H9 (cell line): ENCODE results near the gene KRCC1. TPM values are rescaled to one million over a fixed set of nuclear protein-coding genes. Genes with fewer than 3 reads are reported as not detected.
A peak's percentile ranks its signal among the peaks of the same experiment; 100 is the strongest.

Experiments used
- DNase-seq: peaks from one replicate; pipeline ENCODE4 v3.0.0-alpha.2; 2017
- H2AFZ ChIP-seq: one replicate; pipeline ENCODE4 v1.6.1; 2013; ENCODE audit warnings: mild to moderate bottlenecking, low read length, control low read depth, moderate library complexity
- H2AK5ac ChIP-seq: 2 replicates; pipeline ENCODE4 v1.6.1; 2013; ENCODE audit warnings: low read length, control low read depth, mixed read lengths; ENCODE audit not compliant: insufficient read length
- H2BK120ac ChIP-seq: one replicate; pipeline ENCODE4 v1.6.1; 2013; ENCODE audit warnings: low read depth, mild to moderate bottlenecking, low read length, control low read depth, inconsistent platforms; ENCODE audit not compliant: poor library complexity, severe bottlenecking
- H2BK12ac ChIP-seq: 2 replicates; pipeline ENCODE4 v1.6.1; 2013; ENCODE audit warnings: low read length, control low read depth, mixed read lengths, low read depth; ENCODE audit not compliant: insufficient read length
- H2BK15ac ChIP-seq: 2 replicates; pipeline ENCODE4 v1.6.1; 2013; ENCODE audit warnings: low read depth, low read length, control low read depth
- H2BK20ac ChIP-seq: one replicate; pipeline ENCODE4 v1.6.1; 2013; ENCODE audit warnings: low read depth, mild to moderate bottlenecking, low read length, control low read depth, inconsistent platforms; ENCODE audit not compliant: poor library complexity, severe bottlenecking
- H2BK5ac ChIP-seq: 2 replicates; pipeline ENCODE4 v1.6.1; 2013; ENCODE audit warnings: low read length, control low read depth, mixed read lengths; ENCODE audit not compliant: insufficient read length
- H3K14ac ChIP-seq: 2 replicates; pipeline ENCODE4 v1.6.1; 2013; ENCODE audit warnings: low read length, control low read depth; ENCODE audit not compliant: insufficient read depth
- H3K18ac ChIP-seq: 2 replicates; pipeline ENCODE4 v1.6.1; 2013; ENCODE audit warnings: low read depth, mild to moderate bottlenecking, mixed read lengths, low read length, control low read depth; ENCODE audit not compliant: insufficient read length
- H3K23ac ChIP-seq: 2 replicates; pipeline ENCODE4 v1.6.1; 2013; ENCODE audit warnings: low read length, control low read depth, mixed read lengths, low read depth; ENCODE audit not compliant: insufficient read length
- H3K23me2 ChIP-seq: 2 replicates; pipeline ENCODE4 v1.6.1; 2013; ENCODE audit warnings: low read depth, mild to moderate bottlenecking, mixed read lengths, low read length, control low read depth; ENCODE audit not compliant: insufficient read length, poor library complexity, severe bottlenecking
- H3K27ac ChIP-seq: 2 replicates; pipeline ENCODE4 v1.5.1; 2013; ENCODE audit warnings: low read length, control low read depth, mixed read lengths, low read depth; ENCODE audit not compliant: insufficient read length
- H3K27me3 ChIP-seq: 2 replicates; pipeline ENCODE4 v1.6.1; 2013; ENCODE audit warnings: low read length, control low read depth, inconsistent platforms; ENCODE audit not compliant: insufficient read depth
- H3K4ac ChIP-seq: 2 replicates; pipeline ENCODE4 v1.6.1; 2013; ENCODE audit warnings: low read depth, mild to moderate bottlenecking, control low read depth, inconsistent platforms, low read length, moderate library complexity
- H3K4me1 ChIP-seq: 2 replicates; pipeline ENCODE4 v1.6.1; 2013; ENCODE audit warnings: low read length, control low read depth, inconsistent platforms; ENCODE audit not compliant: insufficient read depth
- H3K4me2 ChIP-seq: 2 replicates; pipeline ENCODE4 v1.6.1; 2013; ENCODE audit warnings: low read length, control low read depth, mixed read lengths; ENCODE audit not compliant: insufficient read length, insufficient read depth
- H3K56ac ChIP-seq: 2 replicates; pipeline ENCODE4 v1.6.1; 2013; ENCODE audit warnings: low read depth, mild to moderate bottlenecking, mixed read lengths, low read length, control low read depth; ENCODE audit not compliant: insufficient read length
- H3K79me1 ChIP-seq: 2 replicates; pipeline ENCODE4 v1.6.1; 2013; ENCODE audit warnings: low read depth, mild to moderate bottlenecking, moderate library complexity, low read length, control low read depth, inconsistent platforms; ENCODE audit not compliant: insufficient read depth, poor library complexity, severe bottlenecking
- H3K79me2 ChIP-seq: 2 replicates; pipeline ENCODE4 v1.6.1; 2013; ENCODE audit warnings: low read length, control low read depth, inconsistent platforms; ENCODE audit not compliant: insufficient read depth
- H3K9ac ChIP-seq: 2 replicates; pipeline ENCODE4 v1.6.1; 2013; ENCODE audit warnings: low read length, control low read depth, mixed read lengths; ENCODE audit not compliant: insufficient read length; ENCODE audit errors: extremely low read depth
- H3K9me3 ChIP-seq: one replicate; pipeline ENCODE4 v1.6.1; 2013; ENCODE audit warnings: low read depth, low read length, inconsistent platforms; ENCODE audit not compliant: control insufficient read depth
- H3T11ph ChIP-seq: one replicate; pipeline ENCODE4 v1.6.1; 2013; ENCODE audit warnings: mild to moderate bottlenecking, low read length, control low read depth, inconsistent platforms
- H4K20me1 ChIP-seq: one replicate; pipeline ENCODE4 v1.6.1; 2013; ENCODE audit not compliant: control insufficient read depth, insufficient read length, insufficient read depth
- H4K5ac ChIP-seq: 2 replicates; pipeline ENCODE4 v1.6.1; 2013; ENCODE audit warnings: low read depth, mild to moderate bottlenecking, mixed read lengths, low read length, control low read depth; ENCODE audit not compliant: insufficient read length
- H4K8ac ChIP-seq: replicated peaks from 2 replicates; pipeline ENCODE4 v1.6.1; 2013; ENCODE audit warnings: low read length, control low read depth, mixed read lengths, low read depth; ENCODE audit not compliant: insufficient read length
- H4K91ac ChIP-seq: 2 replicates; pipeline ENCODE4 v1.6.1; 2013; ENCODE audit warnings: low read depth, mild to moderate bottlenecking, moderate library complexity, mixed read lengths, low read length, control low read depth; ENCODE audit not compliant: insufficient read length
- H3K27ac Mint-ChIP-seq, 3 experiments: 2 replicates in 2 of 3; 3 replicates in 1 of 3; pipeline ENCODE4 v1.8.0; 2020 to 2021; ENCODE audit warnings: mixed read lengths in 3 of 3, mild to moderate bottlenecking in 1 of 3, moderate library complexity in 1 of 3
- H3K27me3 Mint-ChIP-seq: 2 replicates; pipeline ENCODE4 v1.8.0; 2021; ENCODE audit warnings: low read depth, mild to moderate bottlenecking, moderate library complexity, mixed read lengths
- H3K36me3 Mint-ChIP-seq, 3 experiments: 2 replicates in 2 of 3; 3 replicates in 1 of 3; pipeline ENCODE4 v1.8.0; 2020 to 2021; ENCODE audit warnings: low read depth in 3 of 3, mixed read lengths in 3 of 3; ENCODE audit not compliant: insufficient read depth in 1 of 3
- H3K4me1 Mint-ChIP-seq, 2 experiments: 2 replicates each; pipeline ENCODE4 v1.8.0; 2020; ENCODE audit warnings: mixed read lengths in 2 of 2
- H3K4me3 Mint-ChIP-seq, 2 experiments: 2 replicates in 1 of 2; 3 replicates in 1 of 2; pipeline ENCODE4 v1.8.0; 2020 to 2021; ENCODE audit warnings: mild to moderate bottlenecking in 2 of 2, mixed read lengths in 2 of 2, moderate library complexity in 1 of 2
- H3K9me3 Mint-ChIP-seq, 2 experiments: 2 replicates in 1 of 2; 3 replicates in 1 of 2; pipeline ENCODE4 v1.8.0; 2020; ENCODE audit warnings: mild to moderate bottlenecking in 2 of 2, mixed read lengths in 2 of 2, moderate library complexity in 1 of 2
- CTCF ChIP-seq: fragments of 200-600 bp; sonication (generic); conservative IDR thresholded peaks from 3 replicates; pipeline ENCODE4 v1.8.0; 2021; ENCODE audit warnings: antibody characterized with exemption, mild to moderate bottlenecking
- WGBS: extraction: QIAGEN DNeasy Blood & Tissue Kit; methylation state at CpG from one replicate; pipeline ENCODE4 v1.1.7; 2013; ENCODE audit warnings: missing lambda C conversion rate, low lambda C conversion rate, mixed read lengths; ENCODE audit not compliant: insufficient read length; ENCODE audit errors: extremely low coverage; 5-methylcytosine and 5-hydroxymethylcytosine counted together
- total RNA-seq: library from RNA; stranded (reverse); gene quantifications from 2 replicates; pipeline ENCODE4 v1.2.1, GENCODE V29; 2021

Gene KRCC1
- total RNA-seq, 1 experiment from 2014 or later = 8.2 TPM

GRCh38 chr2:88067189-88067588 lies 11.6 kb upstream of the KRCC1 start:
- Histone ChIP-seq H2BK12ac (no peak overlapping the region), H3K23ac (no peak overlapping the region), H3K79me1 (no peaks in the 10 kb centered on the region), H3K56ac (no peak overlapping the region), H2BK15ac (no peak overlapping the region), H2BK20ac (no peak overlapping the region), H4K20me1 (no peaks in the 10 kb centered on the region), H3K18ac (no peak overlapping the region), H3K9me3 (no peaks in the 10 kb centered on the region), H4K5ac (no peak overlapping the region), H4K91ac (no peak overlapping the region), H3K4me2 (no peak overlapping the region), H2AFZ (no peak overlapping the region), H3K79me2 (no peaks in the 10 kb centered on the region), H2BK5ac (no peak overlapping the region), H3K4ac (no peak overlapping the region), H3K14ac (no peak overlapping the region), H2AK5ac (no peak overlapping the region), H3K23me2 (no peaks in the 10 kb centered on the region), H3K4me1 (no peaks in the 10 kb centered on the region), H2BK120ac (no peak overlapping the region), H3K27ac (no peak overlapping the region), H3K9ac (no peak overlapping the region), H4K8ac (no peak overlapping the region), H3T11ph (no peak overlapping the region), H3K27me3 (no peaks in the 10 kb centered on the region)
- H3K4me1 Mint-ChIP-seq = peaks cover 23 to 36% of the 10 kb centered on the region in 2 experiments
- no CpG with 5 or more reads among the region's 5 CpGs for whole genome bisulfite sequencing
- H3K27ac Mint-ChIP-seq = peak overlapping the region in 1 of 3 experiments; percentile 17; a peak in 2 of 7 replicates
- no peaks in the 10 kb centered on the region for H3K27me3 Mint-ChIP-seq
- no peaks in the 10 kb centered on the region for H3K9me3 Mint-ChIP-seq
- no peak for TF ChIP-seq CTCF
- H3K4me3 Mint-ChIP-seq = no peak overlapping the region
- no peak for DNase-seq
- no peaks in the 10 kb centered on the region for H3K36me3 Mint-ChIP-seq
